ENCODE measurements around the gene ZMAT5. TPM values are rescaled to one million over a fixed set of nuclear protein-coding genes. Genes with fewer than 3 reads are reported as not detected.
A peak's percentile ranks its signal among the peaks of the same experiment; 100 is the strongest.

Gene ZMAT5
- total and polyA plus RNA-seq, 2 of the 13 experiments (the other 11 are each of a cell fraction or from before 2014, with no cell fraction given), result 20.7 to 27.8 TPM

- no peak for TF ChIP-seq ZBED4 (CRISPR knock-in tag; IDR thresholded peaks at IDR 0.05; ENCODE audit: borderline replicate concordance)
- no peak for TF ChIP-seq ZNF572 (CRISPR knock-in tag; IDR thresholded peaks at IDR 0.05)
- TF ChIP-seq TAF1 (CRISPR knock-in tag; IDR thresholded peaks at IDR 0.05), result 0 out of 2 replicates have a peak, but pooled peaks have one; percentile 35
- no peak for TF ChIP-seq RFXAP (CRISPR knock-in tag; IDR thresholded peaks at IDR 0.05; ENCODE audit: borderline replicate concordance)
- TF ChIP-seq FOXO1 (CRISPR knock-in tag; IDR thresholded peaks at IDR 0.05), result peak; percentile 17; the same call in 1 of the 2 replicates
- TF ChIP-seq ATF7 (IDR thresholded peaks at IDR 0.05), result no peak
- 0 out of 2 replicates have a peak, but pooled peaks have one; percentile 45 for TF ChIP-seq ATF7 (CRISPR knock-in tag; IDR thresholded peaks at IDR 0.05)
- no peak for TF ChIP-seq LCORL (IDR thresholded peaks at IDR 0.05)
- TF ChIP-seq LCORL (CRISPR knock-in tag; IDR thresholded peaks at IDR 0.05), result peak; percentile 50; the same call in 1 of the 2 replicates
- no peak for TF ChIP-seq ZSCAN22 (CRISPR knock-in tag; IDR thresholded peaks at IDR 0.05)
- no peak for TF ChIP-seq HINFP (CRISPR knock-in tag; IDR thresholded peaks at IDR 0.05; ENCODE audit: low read depth)
- TF ChIP-seq RXRA (CRISPR knock-in tag; IDR thresholded peaks at IDR 0.05), result peak; percentile 76
- TF ChIP-seq ZNF597 (CRISPR knock-in tag; IDR thresholded peaks at IDR 0.05), result no peak
- TF ChIP-seq ZNF253 (CRISPR knock-in tag; IDR thresholded peaks at IDR 0.05; ENCODE audit: borderline replicate concordance), result no peak
- TF ChIP-seq ZMYM4 (CRISPR knock-in tag; IDR thresholded peaks at IDR 0.05), result no peak
- no peak for TF ChIP-seq ZFP36L2 (CRISPR knock-in tag; IDR thresholded peaks at IDR 0.05)
- TF ChIP-seq ARNT2 (CRISPR knock-in tag; IDR thresholded peaks at IDR 0.05; ENCODE audit: low read depth), result 0 out of 2 replicates have a peak, but pooled peaks have one; percentile 45
- peak; percentile 86 to 96 for TF ChIP-seq MAFK (conservative IDR thresholded peaks at IDR 0.05 in 1 of 2, IDR thresholded peaks at IDR 0.05 in 1 of 2; ENCODE audit: low read length in 2 of 2)
- no peak for TF ChIP-seq ZSCAN25 (CRISPR knock-in tag; IDR thresholded peaks at IDR 0.05)
- TF ChIP-seq ZMYM2 (CRISPR knock-in tag; IDR thresholded peaks at IDR 0.05), result no peak
- no peak for TF ChIP-seq MXI1 (IDR thresholded peaks at IDR 0.05; ENCODE audit: borderline replicate concordance, low read depth, low read length)
- no peak for TF ChIP-seq ZBTB14 (CRISPR knock-in tag; IDR thresholded peaks at IDR 0.05)
- TF ChIP-seq SETDB1 (CRISPR knock-in tag; IDR thresholded peaks at IDR 0.05; ENCODE audit: borderline replicate concordance), result no peak
- TF ChIP-seq NCOA2 (CRISPR knock-in tag; IDR thresholded peaks at IDR 0.05), result peak; percentile 67
- TF ChIP-seq ZNF292 (CRISPR knock-in tag; IDR thresholded peaks at IDR 0.05; ENCODE audit: borderline replicate concordance, low read depth), result peak; percentile 75
- no peak for TF ChIP-seq KLF6 (CRISPR knock-in tag; IDR thresholded peaks at IDR 0.05)
These were observed 32.4 kb upstream of the ZMAT5 start (continued) for GRCh38 chr22:29799217-29799680.
